Omental fat pad (tissue), 4 donors: ENCODE data around the gene SFMBT2. TPM values are rescaled to one million over a fixed set of nuclear protein-coding genes. Genes with fewer than 3 reads are reported as not detected.

ENCODE experiments used
- ATAC-seq: fragments of 150-250 bp; one replicate; pipeline ENCODE4 v1.9.1; 2016; ENCODE audit warnings: mild to moderate bottlenecking, moderate library complexity; ENCODE audit not compliant: low FRiP score
- DNase-seq: peaks from one replicate; pipeline ENCODE4 v3.0.0-alpha.2; 2019; ENCODE audit warnings: low spot score
- CTCF ChIP-seq, 3 donors: fragments of 450-650 bp; IDR thresholded peaks; one replicate each; pipeline ENCODE4 v1.5.1; 2016 to 2017; ENCODE audit warnings: antibody characterized with exemption in 3 of 3, mild to moderate bottlenecking in 3 of 3, moderate library complexity in 2 of 3
- total RNA-seq, 4 donors: library from RNA; depleted of rRNA; stranded (reverse); fragments of >200 nt; gene quantifications; one replicate each; pipeline ENCODE4 v1.1.0, GENCODE V29; 2016

Gene SFMBT2
- total RNA-seq, 4 donors from 2014 or later: 6.2 to 12.0 (median 9.4) TPM

- no peak for ATAC-seq
- no peak for DNase-seq
- TF ChIP-seq CTCF (IDR thresholded peaks at IDR 0.05): no peak
These were observed 280.5 kb downstream of the SFMBT2 start for GRCh38 chr10:7130191-7130911.

- DNase-seq (no peak), ATAC-seq (no peak)
- no peak for TF ChIP-seq CTCF (IDR thresholded peaks at IDR 0.05)
These were observed 287.1 kb downstream of the SFMBT2 start for GRCh38 chr10:7123774-7124173.

- DNase-seq (no peak), ATAC-seq (no peak)
- no peak for TF ChIP-seq CTCF (IDR thresholded peaks at IDR 0.05)
These were observed 288.3 kb downstream of the SFMBT2 start for GRCh38 chr10:7122561-7122960.

- DNase-seq: no peak
- no peak for TF ChIP-seq CTCF (IDR thresholded peaks at IDR 0.05)
- no peak for ATAC-seq
These were observed 289.6 kb downstream of the SFMBT2 start for GRCh38 chr10:7121154-7121797.

- no peak for DNase-seq
- ATAC-seq: no peak
- no peak for TF ChIP-seq CTCF (IDR thresholded peaks at IDR 0.05)
These were observed 291.4 kb downstream of the SFMBT2 start for GRCh38 chr10:7119325-7120015.

GRCh38 chr10:7117806-7118674, 292.8 kb downstream of the SFMBT2 start:
- no peak for DNase-seq
- no peak for ATAC-seq

More at GRCh38 chr10:7117806-7118674, 292.8 kb downstream of the SFMBT2 start:
- TF ChIP-seq CTCF (IDR thresholded peaks at IDR 0.05): no peak
